ENCODE measurements around the gene SMYD5. TPM values are rescaled to one million over a fixed set of nuclear protein-coding genes. Genes with fewer than 3 reads are reported as not detected.

SMYD5 gene
- total RNA-seq, 2 experiments from 2014 or later: 33.2 to 42.2 TPM

DNA sequence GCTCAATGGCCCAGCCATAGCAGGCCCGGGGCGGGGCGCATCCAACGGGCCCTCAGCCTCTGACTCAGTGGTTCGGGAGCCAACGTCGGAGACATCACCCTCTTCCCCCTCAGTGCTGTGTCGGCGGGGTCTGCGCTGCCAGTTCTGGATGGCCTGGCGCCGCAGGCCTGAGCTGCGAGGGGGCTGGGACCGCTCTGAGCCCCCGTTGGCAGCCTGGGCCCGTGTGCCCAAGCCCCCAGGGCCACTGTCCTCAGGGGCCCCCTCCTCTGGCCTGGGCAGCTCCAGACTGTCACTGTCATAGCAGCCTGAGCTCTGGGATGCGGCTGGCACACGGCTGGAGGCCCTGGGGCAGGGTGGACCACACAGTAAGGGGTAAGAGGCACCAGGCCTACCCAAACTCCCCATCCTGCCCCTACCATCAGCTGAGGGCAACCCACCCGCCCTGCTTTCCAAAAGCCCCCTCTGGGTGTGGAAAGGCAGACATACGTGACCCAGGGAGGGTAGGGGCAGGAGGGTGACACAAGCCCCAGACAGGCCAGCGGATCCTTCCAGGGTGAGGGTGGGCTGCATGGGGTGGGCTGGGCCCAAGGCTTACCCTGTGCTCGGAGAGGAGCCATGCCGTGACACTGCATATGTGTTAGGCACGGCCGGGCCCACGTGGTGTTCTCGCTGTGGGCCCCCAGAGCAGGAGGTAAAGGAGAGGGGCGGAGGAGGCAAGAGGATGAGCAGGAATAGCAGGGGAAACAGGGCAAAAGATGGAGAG lies 51.4 kb downstream of the SMYD5 start:
- intact Hi-C loops (cut with micrococcal nuclease; ENCODE audit: unreplicated experiment): no loop called here
- H3K4me3 ChIP-seq (ENCODE audit: low read depth, low read length, poor library complexity, severe bottlenecking): no peak overlapping the region
- ChIA-PET POLR2A (no interaction called here), CTCF (ENCODE audit: unreplicated experiment) (no interaction called here)
- no peak overlapping the region for H2AFZ ChIP-seq (ENCODE audit: low read length)
- H3K79me2 ChIP-seq (ENCODE audit: insufficient read depth, low read depth, low read length): peaks cover 18% of the 10 kb centered on the region; the same call in 1 of the 2 replicates
- no peaks in the 10 kb centered on the region for H3K9me3 ChIP-seq (ENCODE audit: low read length)
- H3K4me2 ChIP-seq (ENCODE audit: low read length): no peak overlapping the region
- H3K27ac ChIP-seq (ENCODE audit: low read depth, low read length, poor library complexity, severe bottlenecking): no peak overlapping the region
- DNase-seq (ENCODE audit: low spot score): no peak
- peaks cover 7% of the 10 kb centered on the region for H3K4me1 ChIP-seq (ENCODE audit: insufficient read depth, low read length, poor library complexity, severe bottlenecking)
- TF ChIP-seq EZH2phosphoT487 (IDR thresholded peaks at IDR 0.05; ENCODE audit: borderline replicate concordance, low read depth, low read length): no peak
- TF ChIP-seq, protein P1, sequence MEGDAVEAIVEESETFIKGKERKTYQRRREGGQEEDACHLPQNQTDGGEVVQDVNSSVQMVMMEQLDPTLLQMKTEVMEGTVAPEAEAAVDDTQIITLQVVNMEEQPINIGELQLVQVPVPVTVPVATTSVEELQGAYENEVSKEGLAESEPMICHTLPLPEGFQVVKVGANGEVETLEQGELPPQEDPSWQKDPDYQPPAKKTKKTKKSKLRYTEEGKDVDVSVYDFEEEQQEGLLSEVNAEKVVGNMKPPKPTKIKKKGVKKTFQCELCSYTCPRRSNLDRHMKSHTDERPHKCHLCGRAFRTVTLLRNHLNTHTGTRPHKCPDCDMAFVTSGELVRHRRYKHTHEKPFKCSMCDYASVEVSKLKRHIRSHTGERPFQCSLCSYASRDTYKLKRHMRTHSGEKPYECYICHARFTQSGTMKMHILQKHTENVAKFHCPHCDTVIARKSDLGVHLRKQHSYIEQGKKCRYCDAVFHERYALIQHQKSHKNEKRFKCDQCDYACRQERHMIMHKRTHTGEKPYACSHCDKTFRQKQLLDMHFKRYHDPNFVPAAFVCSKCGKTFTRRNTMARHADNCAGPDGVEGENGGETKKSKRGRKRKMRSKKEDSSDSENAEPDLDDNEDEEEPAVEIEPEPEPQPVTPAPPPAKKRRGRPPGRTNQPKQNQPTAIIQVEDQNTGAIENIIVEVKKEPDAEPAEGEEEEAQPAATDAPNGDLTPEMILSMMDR (conservative IDR thresholded peaks at IDR 0.05; ENCODE audit: low read length): no peak
- peaks cover 82% of the 10 kb centered on the region for H3K36me3 ChIP-seq (ENCODE audit: insufficient read depth, low read length)
- BruUV-seq (replicated peaks): no TSS peak
- no peaks in the 10 kb centered on the region for H3K9me2 ChIP-seq (ENCODE audit: insufficient read depth, low read length)
- no peaks in the 10 kb centered on the region for H4K20me1 ChIP-seq (ENCODE audit: insufficient read depth, low read length)

DNA sequence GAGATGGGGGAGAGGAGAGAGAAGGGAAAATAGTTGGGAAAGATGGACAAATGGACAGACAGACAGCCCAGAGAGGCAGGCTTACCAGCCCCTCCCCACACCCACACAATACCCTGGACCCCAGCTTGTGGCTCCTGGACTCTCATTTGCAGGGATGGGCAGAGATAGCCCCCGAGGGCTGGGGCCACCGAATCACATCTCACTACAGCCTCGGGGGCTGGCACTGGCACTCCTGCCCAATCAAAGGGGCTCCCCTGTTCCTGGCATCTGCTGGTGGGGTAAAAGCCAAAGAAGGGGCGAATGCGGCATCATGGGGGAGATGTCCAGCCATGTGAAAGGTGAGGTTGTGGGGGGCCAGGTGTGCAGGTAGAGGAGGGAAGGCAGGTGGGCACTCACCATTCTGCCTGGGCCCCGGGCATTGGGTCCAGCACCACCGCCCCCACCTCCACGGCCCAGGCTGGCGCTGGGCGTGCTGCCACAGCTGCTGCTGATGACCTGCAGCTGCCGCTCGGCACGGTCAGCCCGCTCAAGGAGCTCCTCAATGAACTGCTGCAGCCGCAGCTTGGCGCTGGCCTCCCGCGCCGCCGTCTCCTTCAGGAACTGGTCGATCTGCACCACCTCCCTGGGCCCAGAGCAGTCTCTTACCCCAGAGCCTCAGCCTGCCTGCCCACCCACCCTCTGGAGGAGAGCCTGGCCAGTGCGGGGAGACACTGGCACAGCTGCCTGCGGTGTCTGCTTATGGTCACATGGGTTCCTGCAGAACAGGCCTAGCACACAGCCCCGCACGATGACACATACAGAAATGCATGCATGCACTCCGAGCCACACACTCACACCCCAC lies 52.2 kb downstream of the SMYD5 start:
- ChIA-PET POLR2A (no interaction called here), CTCF (ENCODE audit: unreplicated experiment) (no interaction called here)
- peaks cover 18% of the 10 kb centered on the region; the same call in 1 of the 2 replicates for H3K79me2 ChIP-seq (ENCODE audit: insufficient read depth, low read depth, low read length)
- H4K20me1 ChIP-seq (ENCODE audit: insufficient read depth, low read length): no peaks in the 10 kb centered on the region
- no peaks in the 10 kb centered on the region for H3K9me3 ChIP-seq (ENCODE audit: low read length)
- DNase-seq (ENCODE audit: low spot score): no peak
- peaks cover 85% of the 10 kb centered on the region for H3K36me3 ChIP-seq (ENCODE audit: insufficient read depth, low read length)
- no peak overlapping the region for H2AFZ ChIP-seq (ENCODE audit: low read length)
- intact Hi-C loops (cut with micrococcal nuclease; ENCODE audit: unreplicated experiment): no loop called here
- no peak overlapping the region for H3K4me3 ChIP-seq (ENCODE audit: low read depth, low read length, poor library complexity, severe bottlenecking)
- H3K4me1 ChIP-seq (ENCODE audit: insufficient read depth, low read length, poor library complexity, severe bottlenecking): peaks cover 7% of the 10 kb centered on the region
- no peak overlapping the region for H3K4me2 ChIP-seq (ENCODE audit: low read length)
- H3K27ac ChIP-seq (ENCODE audit: low read depth, low read length, poor library complexity, severe bottlenecking): no peak overlapping the region
- BruUV-seq (replicated peaks): no TSS peak
- TF ChIP-seq, protein P1 (conservative IDR thresholded peaks at IDR 0.05; ENCODE audit: low read length): no peak
- no peak for TF ChIP-seq EZH2phosphoT487 (IDR thresholded peaks at IDR 0.05; ENCODE audit: borderline replicate concordance, low read depth, low read length)
- H3K9me2 ChIP-seq (ENCODE audit: insufficient read depth, low read length): no peaks in the 10 kb centered on the region

Measured in OCI-LY7 (cell line).